ENCODE results near the gene NR2F1.
"Not testable (repeated sequence)": the region's sequence is repeated elsewhere in the genome, so short reads cannot be mapped to it uniquely, and the experiment has no call there.

The NR2F1 gene

GRCh38 chr5:93582677-93583438 lies at the start of gene NR2F1:
NR2F1 (plus strand) TSS chr5:93583222; CDS start chr5:93585024, 1,802 bp downstream.
- peaks cover 32 to 51% of the 10 kb centered on the region in 2 donors for H3K27me3 Mint-ChIP-seq
- H3K9me3 Mint-ChIP-seq: no peaks in the 10 kb centered on the region
- H3K36me3 Mint-ChIP-seq: peaks cover 2 to 5% of the 10 kb centered on the region in 2 donors
- H3K27ac Mint-ChIP-seq: peak within 1 kb of the TSS; percentile 48
- DNase-seq (no peak), ATAC-seq (replicated peaks) (no peak)
- peaks cover 23 to 45% of the 10 kb centered on the region in 2 donors for H3K4me1 Mint-ChIP-seq
- H3K4me3 Mint-ChIP-seq: peak within 1 kb of the TSS; percentile 69 to 75

- Mint-ChIP-seq H3K9me3 (peaks cover 0 to 4% of the 10 kb centered on the region in 2 donors), H3K4me3 (no peak overlapping the region), H3K4me1 (no peaks in the 10 kb centered on the region), H3K27ac (no peak overlapping the region), H3K36me3 (no peaks in the 10 kb centered on the region), H3K27me3 (peaks cover 24 to 27% of the 10 kb centered on the region in 2 donors)
- ATAC-seq (replicated peaks) (no peak), DNase-seq (no peak)
These were observed 37.1 kb upstream of the NR2F1 start for GRCh38 chr5:93545872-93546271.

GRCh38 chr5:93549594-93549993 lies 33.4 kb upstream of the NR2F1 start:
- not testable (repeated sequence) for H3K36me3 Mint-ChIP-seq; H3K4me3 Mint-ChIP-seq; H3K4me1 Mint-ChIP-seq; H3K27ac Mint-ChIP-seq; ATAC-seq (replicated peaks); DNase-seq; H3K9me3 Mint-ChIP-seq
- peaks cover 16 to 21% of the 10 kb centered on the region in 2 donors for H3K27me3 Mint-ChIP-seq

- H3K4me1 Mint-ChIP-seq: no peaks in the 10 kb centered on the region
- H3K27ac Mint-ChIP-seq: no peak overlapping the region
- DNase-seq (no peak), ATAC-seq (replicated peaks) (no peak)
- H3K4me3 Mint-ChIP-seq: no peak overlapping the region
- peaks cover 0 to 2% of the 10 kb centered on the region in 2 donors for H3K9me3 Mint-ChIP-seq
- H3K27me3 Mint-ChIP-seq: peaks cover 18 to 19% of the 10 kb centered on the region in 2 donors
- no peaks in the 10 kb centered on the region for H3K36me3 Mint-ChIP-seq
These were observed 25.9 kb upstream of the NR2F1 start for GRCh38 chr5:93557021-93557604.

- no peak overlapping the region for H3K4me3 Mint-ChIP-seq
- ATAC-seq (replicated peaks) (no peak), DNase-seq (no peak)
- peaks cover 5 to 12% of the 10 kb centered on the region in 2 donors for H3K4me1 Mint-ChIP-seq
- H3K36me3 Mint-ChIP-seq: peaks cover 0 to 3% of the 10 kb centered on the region in 2 donors
- no peaks in the 10 kb centered on the region for H3K9me3 Mint-ChIP-seq
- peaks cover 25 to 33% of the 10 kb centered on the region in 2 donors for H3K27me3 Mint-ChIP-seq
- H3K27ac Mint-ChIP-seq: no peak overlapping the region
These were observed 16.9 kb upstream of the NR2F1 start for GRCh38 chr5:93566091-93566490.

GRCh38 chr5:93567424-93567823 lies 15.6 kb upstream of the NR2F1 start:
- ATAC-seq (replicated peaks) (no peak), DNase-seq (no peak)
- Mint-ChIP-seq H3K36me3 (peaks cover 0 to 3% of the 10 kb centered on the region in 2 donors), H3K9me3 (no peaks in the 10 kb centered on the region), H3K4me1 (peaks cover 12 to 22% of the 10 kb centered on the region in 2 donors), H3K27ac (no peak overlapping the region), H3K4me3 (no peak overlapping the region), H3K27me3 (peaks cover 36 to 47% of the 10 kb centered on the region in 2 donors)

GRCh38 chr5:93569300-93570160 lies 13.5 kb upstream of the NR2F1 start:
- H3K27ac Mint-ChIP-seq: peak overlapping the region; percentile 17
- peaks cover 0 to 3% of the 10 kb centered on the region in 2 donors for H3K36me3 Mint-ChIP-seq
- H3K9me3 Mint-ChIP-seq: no peaks in the 10 kb centered on the region
- no peak for ATAC-seq (replicated peaks)
- peak overlapping the region; percentile 50 to 69 for H3K4me3 Mint-ChIP-seq
- no peak for DNase-seq
- H3K4me1 Mint-ChIP-seq: peaks cover 16 to 37% of the 10 kb centered on the region in 2 donors
- H3K27me3 Mint-ChIP-seq: peaks cover 55 to 68% of the 10 kb centered on the region in 2 donors

- ATAC-seq (replicated peaks): peak; percentile 42 to 45
- H3K27me3 Mint-ChIP-seq: peaks cover 62 to 77% of the 10 kb centered on the region in 2 donors
- H3K27ac Mint-ChIP-seq: peak overlapping the region; percentile 37
- H3K4me3 Mint-ChIP-seq: peak overlapping the region; percentile 50 to 69
- no peak for DNase-seq
- H3K9me3 Mint-ChIP-seq: no peaks in the 10 kb centered on the region
- peaks cover 0 to 3% of the 10 kb centered on the region in 2 donors for H3K36me3 Mint-ChIP-seq
- peaks cover 16 to 37% of the 10 kb centered on the region in 2 donors for H3K4me1 Mint-ChIP-seq
These were observed 12.5 kb upstream of the NR2F1 start for GRCh38 chr5:93570294-93571113.

- H3K4me3 Mint-ChIP-seq: peak overlapping the region; percentile 55 to 56
- no peaks in the 10 kb centered on the region for H3K9me3 Mint-ChIP-seq
- H3K27me3 Mint-ChIP-seq: peaks cover 67 to 84% of the 10 kb centered on the region in 2 donors
- DNase-seq (no peak), ATAC-seq (replicated peaks) (no peak)
- H3K27ac Mint-ChIP-seq: peak overlapping the region; percentile 57
- peaks cover 16 to 37% of the 10 kb centered on the region in 2 donors for H3K4me1 Mint-ChIP-seq
- H3K36me3 Mint-ChIP-seq: peaks cover 0 to 3% of the 10 kb centered on the region in 2 donors
These were observed 11.7 kb upstream of the NR2F1 start for GRCh38 chr5:93571114-93571949.

GRCh38 chr5:93572101-93572607 lies 10.9 kb upstream of the NR2F1 start:
- DNase-seq (no peak), ATAC-seq (replicated peaks) (no peak)
- peak overlapping the region; percentile 55 to 56 for H3K4me3 Mint-ChIP-seq
- no peaks in the 10 kb centered on the region for H3K9me3 Mint-ChIP-seq
- peaks cover 0 to 3% of the 10 kb centered on the region in 2 donors for H3K36me3 Mint-ChIP-seq
- peaks cover 71 to 87% of the 10 kb centered on the region in 2 donors for H3K27me3 Mint-ChIP-seq
- H3K27ac Mint-ChIP-seq: peak overlapping the region; percentile 92
- H3K4me1 Mint-ChIP-seq: peaks cover 16 to 37% of the 10 kb centered on the region in 2 donors

- Mint-ChIP-seq H3K4me1 (peaks cover 16 to 37% of the 10 kb centered on the region in 2 donors), H3K27ac (peak overlapping the region; percentile 92), H3K9me3 (no peaks in the 10 kb centered on the region), H3K27me3 (peaks cover 73 to 89% of the 10 kb centered on the region in 2 donors), H3K4me3 (peak overlapping the region; percentile 47 to 53), H3K36me3 (peaks cover 0 to 3% of the 10 kb centered on the region in 2 donors)
- DNase-seq: no peak
- no peak for ATAC-seq (replicated peaks)
These were observed 10.2 kb upstream of the NR2F1 start for GRCh38 chr5:93572608-93573353.
